ENCODE results near the gene FRS3.
A peak's percentile ranks its signal among the peaks of the same experiment; 100 is the strongest.
"Not testable (repeated sequence)": the region's sequence is repeated elsewhere in the genome, so short reads cannot be mapped to it uniquely, and the experiment has no call there.

FRS3 gene, protein sequence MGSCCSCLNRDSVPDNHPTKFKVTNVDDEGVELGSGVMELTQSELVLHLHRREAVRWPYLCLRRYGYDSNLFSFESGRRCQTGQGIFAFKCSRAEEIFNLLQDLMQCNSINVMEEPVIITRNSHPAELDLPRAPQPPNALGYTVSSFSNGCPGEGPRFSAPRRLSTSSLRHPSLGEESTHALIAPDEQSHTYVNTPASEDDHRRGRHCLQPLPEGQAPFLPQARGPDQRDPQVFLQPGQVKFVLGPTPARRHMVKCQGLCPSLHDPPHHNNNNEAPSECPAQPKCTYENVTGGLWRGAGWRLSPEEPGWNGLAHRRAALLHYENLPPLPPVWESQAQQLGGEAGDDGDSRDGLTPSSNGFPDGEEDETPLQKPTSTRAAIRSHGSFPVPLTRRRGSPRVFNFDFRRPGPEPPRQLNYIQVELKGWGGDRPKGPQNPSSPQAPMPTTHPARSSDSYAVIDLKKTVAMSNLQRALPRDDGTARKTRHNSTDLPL

DNA sequence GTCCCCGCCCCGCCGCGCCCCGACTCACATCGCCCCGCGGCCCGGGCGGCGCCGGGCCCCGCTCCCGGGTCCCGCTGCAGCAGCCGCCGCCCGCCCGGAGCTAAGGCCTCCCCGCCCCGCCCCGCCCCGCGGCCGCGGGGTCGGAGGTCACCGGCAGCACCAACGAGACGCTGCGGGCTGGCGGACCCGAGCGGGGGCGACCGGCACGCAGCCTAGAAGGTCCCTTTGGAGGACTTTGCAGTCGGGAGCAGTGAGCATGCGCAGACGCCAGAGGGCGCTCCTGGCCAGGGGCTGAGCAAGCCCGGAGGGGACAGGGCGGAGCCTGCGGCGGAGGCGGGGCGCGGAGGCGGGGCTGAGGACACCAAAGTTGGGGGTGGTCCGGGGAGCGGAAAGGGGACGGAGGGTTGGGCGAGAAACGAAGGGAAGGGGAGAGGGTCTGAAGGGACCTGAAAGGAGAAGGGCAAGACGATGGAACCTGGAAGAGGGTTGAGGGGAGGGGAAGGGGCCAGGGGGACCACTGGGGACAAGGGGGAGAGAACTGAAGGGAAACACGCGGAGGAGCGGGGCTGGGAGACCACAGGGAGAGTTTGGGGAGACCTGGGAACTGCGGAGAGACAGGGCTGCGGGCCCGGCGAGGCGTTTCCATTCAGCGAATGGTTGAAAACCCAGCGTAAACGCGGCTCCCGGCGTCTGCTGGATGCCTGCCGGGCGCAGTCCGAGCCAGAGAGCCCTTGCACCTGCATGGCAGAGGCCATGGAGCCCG, at the start of gene FRS3:
FRS3 (minus strand) TSS at position 113 of the 763 bp plus-strand sequence. CDS start 2,913 bp downstream, outside the sequence.
- DNase-seq: peak; percentile 100

DNA sequence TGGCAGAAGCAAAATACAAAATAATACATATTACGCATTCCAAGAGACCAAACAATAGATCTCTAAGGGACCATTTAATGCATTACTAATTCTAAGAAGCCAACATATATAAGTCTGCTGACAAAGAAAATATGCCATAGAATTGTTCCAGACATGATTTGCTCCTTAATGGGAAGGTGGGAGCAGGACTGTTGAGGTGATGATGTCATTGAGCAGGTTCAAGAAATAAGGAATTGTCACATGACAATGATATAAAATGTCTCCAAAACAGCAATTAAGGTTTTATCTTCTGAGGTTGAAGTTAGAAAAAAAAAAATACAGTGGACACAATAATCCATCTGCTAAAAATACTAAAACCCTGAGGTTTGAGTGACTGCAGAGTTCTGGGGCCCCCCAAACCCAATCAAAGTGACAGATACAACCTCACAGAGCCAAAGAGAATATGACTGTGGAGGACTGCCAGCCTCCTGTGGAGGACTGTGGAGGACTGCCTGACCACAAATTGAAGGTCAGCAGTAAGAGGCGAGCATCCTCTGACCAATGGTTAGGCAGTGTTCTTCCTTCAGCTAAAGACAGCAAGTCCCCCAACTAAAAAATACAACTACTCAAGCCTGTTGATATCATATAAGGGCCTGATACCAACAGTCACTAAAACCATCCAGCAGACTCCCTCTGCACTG, 46.8 kb upstream of the FRS3 start:
- no peak for DNase-seq

DNA sequence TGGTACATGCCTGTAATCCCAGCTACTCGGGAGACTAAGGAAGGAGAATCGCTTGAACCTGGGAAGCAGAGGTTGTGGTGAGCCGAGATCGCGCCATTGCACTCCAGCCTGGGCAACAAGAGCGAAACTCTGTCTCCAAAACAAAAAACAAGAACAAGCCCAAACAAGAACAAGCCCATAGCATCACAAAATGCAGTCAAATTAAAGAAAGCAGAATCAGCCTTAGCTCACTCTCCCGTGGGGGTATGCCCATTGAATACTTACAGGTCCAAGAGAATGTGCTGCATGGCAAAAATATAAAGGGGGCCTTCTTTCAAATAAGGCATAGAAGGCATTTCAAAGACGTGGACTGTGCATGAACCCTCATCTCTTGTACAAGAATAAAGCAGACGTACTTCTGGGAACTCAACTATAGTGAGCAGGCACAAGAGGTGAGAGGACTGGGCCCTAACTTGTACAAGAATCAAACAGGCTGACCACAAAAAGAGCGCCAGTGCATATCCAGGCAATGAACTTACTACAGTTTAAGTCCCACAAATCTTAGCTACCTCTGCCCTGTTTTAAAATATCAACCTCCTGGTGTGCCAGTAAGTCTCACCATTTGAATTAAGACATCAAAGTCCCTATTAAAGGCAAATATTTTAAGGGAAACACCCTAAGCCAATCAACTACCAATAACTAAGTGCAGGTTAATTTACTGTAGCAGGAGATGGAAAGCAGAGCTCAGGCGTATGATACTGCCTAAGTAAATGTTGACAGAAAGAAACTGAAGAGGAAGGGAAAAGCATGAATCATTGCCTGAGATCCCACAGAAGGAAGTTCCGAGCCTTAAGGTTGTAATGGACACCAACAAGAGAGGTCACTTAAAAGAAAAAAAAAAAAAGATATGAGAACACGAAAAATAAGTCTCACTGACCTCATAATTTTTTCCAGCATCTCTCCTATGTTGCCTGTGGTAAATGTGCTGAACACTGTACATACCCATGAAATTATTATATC, 45.2 kb upstream of the FRS3 start:
- no peak for DNase-seq

DNA sequence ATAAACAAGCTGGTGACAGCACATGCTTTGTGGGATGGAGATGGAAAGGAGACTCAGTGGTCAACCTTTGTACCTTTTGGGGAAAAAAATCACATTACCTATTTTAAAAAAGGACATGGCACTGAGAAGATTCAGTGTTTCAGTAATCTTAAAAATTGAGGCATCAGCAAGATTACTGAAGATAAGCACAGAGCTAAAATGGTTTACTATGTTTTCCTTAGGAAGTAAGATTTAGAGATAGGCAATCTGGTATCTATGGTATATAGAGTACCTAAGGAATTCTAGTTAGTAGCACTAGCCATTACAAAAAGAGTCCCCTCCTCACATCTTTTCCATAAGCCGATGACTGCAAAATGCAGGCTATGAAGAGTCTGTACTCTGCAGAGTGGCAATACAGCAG, 43.5 kb upstream of the FRS3 start:
- no peak for DNase-seq

DNA sequence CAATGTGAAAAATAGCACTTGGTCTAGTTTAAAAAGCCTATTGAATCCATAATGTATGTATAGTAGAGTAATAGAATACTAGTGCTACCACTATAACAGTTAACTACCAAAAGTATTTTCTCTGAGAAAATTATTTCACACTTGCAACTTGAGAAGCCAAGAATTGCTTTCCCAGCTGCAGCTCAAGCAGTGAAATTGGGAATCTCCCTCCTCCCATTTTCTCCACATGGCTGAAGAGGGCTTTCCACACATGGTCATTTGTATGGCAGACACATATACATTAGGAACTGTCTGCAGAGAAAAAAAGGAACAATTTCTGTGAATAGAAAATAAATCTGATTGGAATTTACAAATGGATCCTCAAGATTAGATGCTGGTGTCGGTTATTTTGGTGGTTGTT, 42.3 kb upstream of the FRS3 start:
- no peak for DNase-seq

DNA sequence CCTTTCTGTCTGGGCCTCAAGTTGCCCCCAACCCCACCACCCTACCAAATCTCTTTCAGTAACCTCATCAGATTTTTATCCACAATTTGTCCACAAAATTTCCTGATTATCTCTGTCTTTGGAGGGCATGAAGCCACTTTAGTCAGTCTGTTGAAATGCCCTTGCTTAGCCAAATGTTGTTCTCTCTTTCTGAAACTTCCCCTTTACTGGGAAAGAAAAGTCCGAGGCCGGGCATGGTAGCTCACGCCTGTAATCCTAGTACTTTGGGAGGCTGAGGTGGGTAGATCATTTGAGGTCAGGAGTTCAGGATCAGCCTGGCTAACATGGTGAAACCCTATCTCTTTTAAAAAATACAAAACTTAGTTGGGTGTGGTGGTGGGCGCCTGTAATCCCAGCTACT, 41.6 kb upstream of the FRS3 start:
- no peak for DNase-seq

DNA sequence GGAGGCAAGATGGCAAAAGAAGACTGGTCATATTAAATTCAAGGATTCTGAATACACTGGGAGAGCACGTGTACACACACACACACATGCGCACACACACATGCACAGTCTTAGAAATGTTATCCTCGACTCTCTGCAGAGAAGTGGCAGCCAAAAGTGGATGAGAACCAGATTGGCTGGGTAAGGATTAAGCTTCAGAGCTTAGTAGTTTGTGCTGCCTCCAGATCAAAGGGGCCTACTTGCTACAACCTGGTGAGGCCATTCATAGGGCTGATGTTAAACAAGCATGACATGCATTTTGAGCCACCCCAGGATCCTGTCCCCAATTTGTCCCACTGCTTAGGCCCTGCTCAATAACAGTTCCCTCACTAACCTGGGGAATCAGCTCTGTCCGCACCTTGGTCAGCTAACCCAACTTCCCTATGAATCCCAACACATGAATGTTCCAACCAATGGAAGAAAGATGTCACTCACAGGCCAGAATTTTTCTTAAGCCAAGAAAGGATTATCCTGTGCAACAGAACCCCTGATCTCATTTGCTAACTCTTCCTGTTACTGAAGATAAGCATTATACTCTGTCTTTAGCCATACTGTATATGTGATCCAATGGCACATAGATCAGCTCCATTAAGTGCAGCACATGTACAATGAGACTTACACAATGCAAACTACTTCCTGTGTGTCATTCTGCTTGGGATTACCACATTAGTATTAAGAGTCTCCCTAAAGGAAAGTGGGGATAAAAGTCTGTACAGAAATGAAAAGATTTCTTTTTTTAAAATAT, 38.8 kb upstream of the FRS3 start:
- no peak for DNase-seq

DNA sequence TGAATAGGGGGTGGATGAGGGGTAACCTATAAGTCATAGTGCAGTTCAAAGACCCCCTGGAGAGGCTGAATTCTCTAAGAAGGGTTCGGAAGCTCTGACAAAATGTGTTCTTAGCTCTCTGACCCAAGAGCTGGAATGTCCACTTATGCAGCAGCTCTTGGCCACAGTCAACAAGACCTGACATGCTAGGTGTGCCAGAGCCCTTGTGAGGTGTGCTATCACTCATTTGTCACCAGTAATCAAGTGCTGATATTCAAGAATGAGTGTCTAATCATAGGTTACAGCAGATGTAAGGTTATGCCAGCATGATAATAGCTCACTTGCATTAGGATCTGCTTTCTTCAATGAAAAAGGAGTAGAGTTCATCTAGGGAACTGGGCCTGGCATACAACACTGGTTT, 35.9 kb upstream of the FRS3 start:
- DNase-seq: no peak

DNA sequence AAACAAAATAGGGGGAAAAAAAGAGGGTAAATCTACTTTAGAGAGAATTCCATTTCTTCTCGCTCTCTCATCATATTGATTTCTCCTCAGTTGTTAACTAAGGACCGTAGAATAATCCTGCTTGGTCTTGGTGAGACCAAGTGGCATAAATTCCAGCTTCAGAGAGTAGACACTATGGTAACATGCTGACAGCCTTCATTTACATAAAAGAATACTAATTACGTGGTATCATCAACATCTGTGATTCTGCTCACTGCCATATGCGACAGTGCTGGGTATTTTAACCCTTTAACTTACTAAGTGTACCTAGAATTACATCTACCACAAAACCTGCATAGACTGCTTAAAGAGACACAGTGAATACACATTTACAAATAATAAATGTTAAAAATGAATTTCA, 34.9 kb upstream of the FRS3 start:
- no peak for DNase-seq

DNA sequence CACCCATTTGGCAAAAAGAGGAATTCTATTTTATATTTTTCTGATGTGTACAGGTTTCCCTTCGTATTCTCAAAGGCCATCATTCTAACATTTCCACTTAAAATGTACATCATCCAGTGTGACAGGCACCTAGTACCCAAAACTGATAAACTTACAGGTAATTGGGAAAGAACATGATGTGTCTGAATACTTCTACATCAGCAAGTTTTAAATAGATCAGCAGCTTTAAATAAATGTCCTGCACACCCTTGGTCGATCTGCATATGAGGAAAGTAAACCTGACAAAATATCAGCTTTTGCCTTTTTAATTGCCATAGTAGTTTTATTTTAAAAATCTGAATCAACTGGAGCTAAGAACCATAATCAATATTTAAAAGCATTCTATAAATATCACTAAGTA, 34.3 kb upstream of the FRS3 start:
- DNase-seq: no peak

DNA sequence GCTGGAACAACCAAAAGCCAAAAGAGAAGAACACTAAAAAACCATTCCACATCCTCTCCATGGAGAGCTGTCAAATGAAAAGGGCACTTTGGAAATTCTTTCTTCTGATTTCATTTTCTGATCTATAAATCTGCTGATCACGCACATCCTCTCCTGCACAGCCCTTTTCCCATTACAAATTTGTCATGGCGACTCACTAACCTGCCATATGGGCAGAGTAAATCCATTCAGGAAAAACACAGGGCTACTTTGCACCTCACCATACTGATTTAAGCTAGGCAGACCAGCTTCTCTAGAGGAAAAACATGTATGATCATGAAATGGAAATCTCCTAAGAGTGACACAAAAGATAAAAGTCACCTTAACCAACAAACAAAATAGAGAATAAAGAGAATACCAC, 33.8 kb upstream of the FRS3 start:
- DNase-seq: no peak

DNA sequence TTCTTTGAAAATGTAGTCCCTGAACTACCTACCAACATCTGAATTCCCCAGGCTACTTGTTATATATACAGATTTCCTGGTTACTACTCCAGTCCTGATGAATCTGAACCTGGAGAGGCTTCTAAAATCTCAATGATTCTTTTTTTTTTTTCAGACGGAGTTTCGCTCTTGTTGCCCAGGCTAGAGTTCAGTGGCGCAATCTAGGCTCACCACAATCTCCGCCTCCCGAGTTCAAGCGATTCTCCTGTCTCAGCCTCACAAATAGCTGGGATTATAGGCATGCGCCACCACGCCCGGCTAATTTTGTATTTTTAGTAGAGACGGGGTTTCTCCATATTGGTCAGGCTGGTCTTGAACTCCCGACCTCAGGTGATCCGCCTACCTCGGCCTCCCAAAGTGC, 32.2 kb upstream of the FRS3 start:
- not testable (repeated sequence) for DNase-seq

DNA sequence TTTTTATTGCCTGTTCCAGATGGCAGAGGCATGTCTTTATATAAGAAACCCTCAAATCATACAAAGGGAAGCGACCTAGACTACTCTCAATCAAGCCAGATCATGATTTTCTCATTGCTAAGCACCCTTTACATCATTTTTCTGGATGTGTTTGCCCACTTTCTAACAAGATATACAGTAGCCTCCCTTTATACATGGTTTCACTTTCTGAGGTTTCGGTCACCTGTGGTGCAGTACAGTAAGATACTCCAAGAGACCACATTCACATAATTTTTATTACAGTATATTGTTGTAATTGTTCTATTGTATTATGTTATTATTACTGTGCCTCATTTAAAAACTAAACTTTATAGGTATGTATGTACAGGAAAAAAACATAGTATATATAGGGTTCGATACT, 31.4 kb upstream of the FRS3 start:
- no peak for DNase-seq

DNA sequence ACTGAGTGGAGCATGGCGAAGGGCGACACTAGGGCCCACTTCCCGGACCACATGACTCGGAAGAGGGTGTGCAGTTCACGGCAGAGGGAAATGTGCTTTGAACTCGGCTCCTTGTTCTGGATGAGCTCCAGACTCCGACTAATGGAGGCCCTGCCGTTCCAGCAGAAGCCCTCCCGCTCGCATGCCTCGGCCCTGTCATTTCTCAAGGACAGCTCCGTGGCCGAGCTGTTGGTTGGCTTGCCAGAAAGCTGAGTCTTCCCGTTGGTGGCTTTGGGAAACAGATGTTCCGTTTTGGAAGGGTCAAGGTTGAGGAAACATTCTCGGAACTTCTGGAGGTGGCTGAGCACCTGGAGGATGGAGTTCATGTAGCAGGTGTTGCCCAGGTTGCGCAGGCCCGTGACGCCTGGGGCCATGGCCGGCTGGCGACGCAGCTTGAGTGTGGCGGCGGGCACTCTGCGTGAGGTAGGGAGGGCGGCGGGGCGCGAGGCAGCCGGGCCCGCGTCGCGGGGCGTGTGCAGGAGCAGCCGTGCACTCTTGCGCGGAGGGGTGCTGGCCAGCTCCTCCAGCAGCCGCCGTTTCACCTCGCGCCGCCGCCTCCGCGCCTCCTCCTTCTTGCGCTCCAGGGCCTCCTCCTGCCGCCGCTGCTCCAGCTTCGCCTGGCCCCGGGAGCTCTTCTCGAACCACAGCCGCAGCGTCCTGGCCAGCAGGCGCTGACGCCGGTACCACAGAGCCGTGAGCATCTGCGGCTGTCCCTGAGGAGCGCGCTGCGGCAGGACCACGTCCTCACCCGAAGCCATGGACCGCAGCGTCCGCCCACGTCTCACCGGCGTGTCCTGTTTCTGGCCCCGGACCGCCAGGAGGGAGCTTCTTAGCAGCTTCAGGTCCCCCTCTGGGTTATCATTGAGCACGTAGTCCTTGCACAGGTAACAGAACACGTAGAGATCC, 26.4 kb upstream of the FRS3 start:
- no peak for DNase-seq

DNA sequence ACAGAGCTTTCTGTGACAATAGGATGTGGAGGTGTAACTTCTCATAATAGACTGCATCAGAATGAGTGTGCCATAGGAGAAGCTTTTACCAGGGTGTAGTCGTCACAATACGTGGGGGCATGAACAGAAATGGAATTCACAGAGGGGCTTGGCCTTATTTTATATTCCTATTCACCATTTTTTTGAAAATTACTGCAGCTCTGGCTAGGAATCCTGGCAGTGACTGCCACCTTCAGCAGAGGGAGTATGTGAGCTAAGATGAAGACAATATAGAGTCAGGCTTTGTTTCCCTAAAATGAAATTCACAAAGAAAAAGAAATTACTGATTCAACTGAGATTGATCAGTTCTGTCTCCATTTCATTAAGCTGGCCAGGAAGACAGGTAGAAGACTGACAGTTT, 21.7 kb upstream of the FRS3 start:
- DNase-seq: no peak

DNA sequence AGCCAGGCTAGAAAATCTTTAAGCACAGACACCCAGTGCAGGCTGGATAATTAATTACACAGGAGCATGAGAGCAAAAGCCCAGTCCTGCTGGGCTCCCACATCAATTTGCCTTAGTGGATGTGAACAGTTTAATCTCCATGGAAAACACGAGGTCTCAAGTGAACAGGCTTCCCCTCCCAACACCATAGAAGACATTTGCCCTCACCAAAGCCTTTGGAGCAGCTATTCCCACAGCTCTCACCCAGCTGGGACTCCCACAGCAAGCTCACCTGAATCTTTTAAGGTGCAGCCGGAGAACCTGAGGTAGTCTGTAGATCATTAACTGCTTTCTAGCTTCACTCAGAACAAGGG, 19.8 kb upstream of the FRS3 start:
- no peak for DNase-seq

DNA sequence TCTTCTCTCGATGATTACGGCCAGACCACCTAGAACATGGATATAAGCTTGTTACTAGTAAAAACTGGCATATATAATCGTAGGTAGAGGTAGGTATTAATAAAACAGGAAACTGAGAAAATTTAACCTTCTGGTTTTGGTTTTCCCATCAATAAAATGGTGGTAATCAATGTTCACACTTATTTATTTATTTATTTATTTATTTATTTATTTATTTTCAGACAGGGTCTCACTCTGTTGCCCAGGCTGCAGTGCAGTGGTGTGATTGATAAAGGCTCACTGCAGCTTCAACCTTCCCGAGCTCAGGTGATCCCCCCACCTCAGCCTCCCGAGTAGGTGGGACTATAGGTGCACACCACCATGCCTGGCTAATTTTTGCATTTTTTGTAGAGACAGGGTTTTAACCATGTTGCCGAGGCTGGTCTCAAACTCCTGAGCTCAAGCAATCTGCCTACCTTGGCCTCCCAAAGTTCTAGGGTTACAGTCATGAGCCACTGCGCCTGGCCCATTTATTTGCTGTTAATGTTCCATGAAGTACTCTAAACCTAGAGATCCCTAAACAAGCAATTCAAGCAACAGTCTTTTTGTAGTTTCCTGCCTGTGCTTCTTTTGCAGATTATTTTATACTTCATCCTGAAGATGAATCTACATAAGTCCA, 19.3 kb upstream of the FRS3 start:
- DNase-seq: no peak

DNA sequence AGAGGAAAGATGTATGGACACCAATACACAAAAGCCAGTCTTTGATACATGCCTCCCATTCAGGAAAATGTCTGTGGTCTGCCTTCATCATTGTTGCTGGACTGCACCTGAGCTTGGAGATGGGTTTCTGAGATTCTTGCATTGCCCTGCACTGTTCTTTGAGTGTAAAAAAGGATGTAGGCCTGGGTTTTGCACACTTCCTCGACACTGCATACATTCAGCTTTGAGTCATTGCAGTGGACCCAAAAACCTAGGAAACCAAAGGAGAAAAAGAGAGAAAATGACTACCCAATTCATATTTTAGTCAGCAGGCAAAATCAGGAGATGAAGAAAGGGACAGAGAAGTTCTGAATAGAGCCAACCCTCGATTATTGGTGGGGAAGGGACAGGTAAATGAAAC, 16.8 kb upstream of the FRS3 start:
- DNase-seq: no peak

DNA sequence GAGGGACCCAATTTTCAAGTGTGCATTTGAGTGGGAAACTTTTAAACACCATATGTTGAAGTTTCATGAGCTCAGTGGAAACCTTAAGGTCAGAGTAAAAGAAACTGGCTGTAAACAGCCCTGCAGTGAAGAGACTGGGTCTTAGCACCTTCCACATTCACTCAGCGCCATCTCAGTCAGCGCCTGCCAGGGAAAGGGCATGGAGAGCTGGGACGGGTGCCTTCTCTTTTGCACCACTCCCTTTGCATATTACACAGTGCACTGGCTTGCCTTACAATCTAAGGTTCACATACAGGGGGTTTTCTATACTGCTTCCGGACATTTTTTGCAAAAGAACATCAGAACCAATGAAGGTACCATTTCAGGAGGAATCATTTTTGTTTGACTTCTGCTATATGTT, 12.3 kb upstream of the FRS3 start:
- no peak for DNase-seq

DNA sequence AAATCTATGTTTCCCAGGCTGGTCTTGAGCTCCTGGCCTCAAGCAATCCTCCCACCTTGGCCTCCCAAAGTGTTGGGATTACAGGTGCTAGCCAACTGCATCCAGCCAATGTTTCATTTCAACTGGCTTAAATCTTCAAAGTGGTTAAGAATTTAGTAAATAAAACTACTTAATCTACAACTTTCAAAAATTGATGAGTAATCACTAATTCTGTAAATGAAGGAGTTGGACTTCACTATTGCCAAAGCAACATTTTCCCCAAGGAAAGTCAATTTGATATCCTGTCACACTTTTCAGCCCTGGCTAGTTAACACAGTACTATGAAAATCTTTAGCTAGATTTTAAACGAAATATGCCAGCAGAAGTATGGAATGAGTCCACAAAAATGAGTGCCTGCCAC, 11.6 kb upstream of the FRS3 start:
- no peak for DNase-seq

Measured in activated CD4-positive, alpha-beta T cell treated with anti-CD3 and anti-CD28 coated beads for 48 hours (primary cell).